ENCODE results near the gene TSPAN18. TPM values are rescaled to one million over a fixed set of nuclear protein-coding genes. Genes with fewer than 3 reads are reported as not detected.
A peak's percentile ranks its signal among the peaks of the same experiment; 100 is the strongest.

TSPAN18 gene
- total and polyA plus RNA-seq, 2 experiments from 2014 or later: 68.6 to 82.8 TPM

DNA sequence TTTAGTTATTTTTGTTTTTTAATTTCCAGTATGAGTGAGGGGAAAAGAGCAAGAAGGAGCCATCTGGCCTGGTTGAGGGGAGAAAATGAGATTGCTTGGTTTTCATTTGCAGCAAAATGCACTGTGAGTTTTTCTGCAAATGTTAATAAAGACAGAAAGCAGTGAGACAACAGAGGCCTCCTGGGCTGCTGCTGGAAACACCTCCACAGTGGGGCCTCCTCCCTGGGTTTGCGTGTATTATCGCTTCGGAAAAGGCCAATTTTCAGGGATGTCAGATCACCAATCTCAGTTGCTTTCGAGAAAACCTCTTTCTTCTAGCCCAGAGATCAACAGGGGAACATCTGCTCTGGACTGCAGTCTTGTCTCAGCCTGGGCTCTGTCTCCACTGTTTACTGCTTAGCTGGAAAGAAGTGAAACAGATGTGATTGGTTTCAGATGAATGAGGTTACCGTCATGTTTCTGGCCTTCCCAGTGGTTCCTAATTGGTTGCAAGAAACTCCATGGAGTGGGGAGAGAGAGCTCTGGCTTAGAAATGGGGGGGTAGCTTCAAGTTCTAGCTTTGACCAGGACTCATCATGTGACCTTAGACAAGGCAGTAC is 17.3 kb downstream of the TSPAN18 start:
- Histone ChIP-seq H3K27me3 (no peaks in the 10 kb centered on the region), H3K4me1 (ENCODE audit: low read depth) (peaks cover 7% of the 10 kb centered on the region)
- TF ChIP-seq, protein P1, sequence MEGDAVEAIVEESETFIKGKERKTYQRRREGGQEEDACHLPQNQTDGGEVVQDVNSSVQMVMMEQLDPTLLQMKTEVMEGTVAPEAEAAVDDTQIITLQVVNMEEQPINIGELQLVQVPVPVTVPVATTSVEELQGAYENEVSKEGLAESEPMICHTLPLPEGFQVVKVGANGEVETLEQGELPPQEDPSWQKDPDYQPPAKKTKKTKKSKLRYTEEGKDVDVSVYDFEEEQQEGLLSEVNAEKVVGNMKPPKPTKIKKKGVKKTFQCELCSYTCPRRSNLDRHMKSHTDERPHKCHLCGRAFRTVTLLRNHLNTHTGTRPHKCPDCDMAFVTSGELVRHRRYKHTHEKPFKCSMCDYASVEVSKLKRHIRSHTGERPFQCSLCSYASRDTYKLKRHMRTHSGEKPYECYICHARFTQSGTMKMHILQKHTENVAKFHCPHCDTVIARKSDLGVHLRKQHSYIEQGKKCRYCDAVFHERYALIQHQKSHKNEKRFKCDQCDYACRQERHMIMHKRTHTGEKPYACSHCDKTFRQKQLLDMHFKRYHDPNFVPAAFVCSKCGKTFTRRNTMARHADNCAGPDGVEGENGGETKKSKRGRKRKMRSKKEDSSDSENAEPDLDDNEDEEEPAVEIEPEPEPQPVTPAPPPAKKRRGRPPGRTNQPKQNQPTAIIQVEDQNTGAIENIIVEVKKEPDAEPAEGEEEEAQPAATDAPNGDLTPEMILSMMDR (IDR thresholded peaks at IDR 0.05; ENCODE audit: low read depth, low read length): no peak

GRCh38 chr11:44746894-44747293 is 20.1 kb downstream of the TSPAN18 start:
- H3K9me3 ChIP-seq (ENCODE audit: low read depth): no peaks in the 10 kb centered on the region
- no peak for DNase-seq (ENCODE audit: low read depth in 1 of 2, low spot score in 1 of 2)
- H3K27me3 ChIP-seq: no peaks in the 10 kb centered on the region
- no peaks in the 10 kb centered on the region for H3K36me3 ChIP-seq
- H3K4me1 ChIP-seq (ENCODE audit: low read depth): peaks cover 4% of the 10 kb centered on the region
- TF ChIP-seq, protein P1 (IDR thresholded peaks at IDR 0.05; ENCODE audit: low read depth, low read length): no peak
- no peak overlapping the region for H3K27ac ChIP-seq
- H3K4me3 ChIP-seq: no peak overlapping the region

More for the DNA sequence above, 17.3 kb downstream of the TSPAN18 start:
- no peak for DNase-seq (ENCODE audit: low read depth in 1 of 2, low spot score in 1 of 2)
- no peaks in the 10 kb centered on the region for H3K36me3 ChIP-seq
- H3K27ac ChIP-seq: no peak overlapping the region
- no peaks in the 10 kb centered on the region for H3K9me3 ChIP-seq (ENCODE audit: low read depth)
- H3K4me3 ChIP-seq: no peak overlapping the region

- no peaks in the 10 kb centered on the region for H3K36me3 ChIP-seq
- TF ChIP-seq, protein P1 (IDR thresholded peaks at IDR 0.05; ENCODE audit: low read depth, low read length): no peak
- H3K4me3 ChIP-seq: no peak overlapping the region
- no peaks in the 10 kb centered on the region for H3K9me3 ChIP-seq (ENCODE audit: low read depth)
- H3K27me3 ChIP-seq: no peaks in the 10 kb centered on the region
- H3K27ac ChIP-seq: no peak overlapping the region
- peaks cover 3% of the 10 kb centered on the region for H3K4me1 ChIP-seq (ENCODE audit: low read depth)
- peak in 1 of 2 donors; percentile 29 for DNase-seq (ENCODE audit: low read depth in 1 of 2, low spot score in 1 of 2)
These were observed 20.6 kb downstream of the TSPAN18 start for GRCh38 chr11:44747316-44747715.

- Histone ChIP-seq H3K4me3 (no peak overlapping the region), H3K4me1 (ENCODE audit: low read depth) (peaks cover 3% of the 10 kb centered on the region), H3K9me3 (ENCODE audit: low read depth) (no peaks in the 10 kb centered on the region), H3K36me3 (no peaks in the 10 kb centered on the region), H3K27ac (no peak overlapping the region), H3K27me3 (no peaks in the 10 kb centered on the region)
- DNase-seq (ENCODE audit: low read depth in 1 of 2, low spot score in 1 of 2): no peak
- TF ChIP-seq, protein P1 (IDR thresholded peaks at IDR 0.05; ENCODE audit: low read depth, low read length): no peak
These were observed 21.1 kb downstream of the TSPAN18 start for GRCh38 chr11:44747836-44748235.

- no peak for DNase-seq (ENCODE audit: low read depth in 1 of 2, low spot score in 1 of 2)
- TF ChIP-seq, protein P1 (IDR thresholded peaks at IDR 0.05; ENCODE audit: low read depth, low read length): no peak
These were observed 21.8 kb downstream of the TSPAN18 start for GRCh38 chr11:44748606-44749005.

More at GRCh38 chr11:44748606-44749005, 21.8 kb downstream of the TSPAN18 start:
- H3K4me1 ChIP-seq (ENCODE audit: low read depth): peaks cover 4% of the 10 kb centered on the region
- H3K27me3 ChIP-seq: no peaks in the 10 kb centered on the region
- H3K4me3 ChIP-seq: no peak overlapping the region
- H3K27ac ChIP-seq: no peak overlapping the region
- H3K9me3 ChIP-seq (ENCODE audit: low read depth): no peaks in the 10 kb centered on the region
- H3K36me3 ChIP-seq: no peaks in the 10 kb centered on the region

Measured in cardiac muscle cell (in vitro differentiated cells and primary cell).